Kidney epithelial cell (primary cell): ENCODE measurements around the gene RNF141. TPM values are rescaled to one million over a fixed set of nuclear protein-coding genes. Genes with fewer than 3 reads are reported as not detected.

Experiments used
- DNase-seq: peaks from one replicate; pipeline ENCODE4 v3.0.0-alpha.2; 2010; ENCODE audit warnings: low read depth
- H3K27me3 ChIP-seq: 2 replicates; pipeline ENCODE4 v1.6.0; 2011; ENCODE audit warnings: low read length; ENCODE audit not compliant: control insufficient read depth, insufficient read depth
- H3K36me3 ChIP-seq: 2 replicates; pipeline ENCODE4 v1.5.1; 2011; ENCODE audit warnings: low read length; ENCODE audit not compliant: control insufficient read depth, insufficient read depth
- H3K4me3 ChIP-seq: 2 replicates; pipeline ENCODE4 v1.5.1; 2011; ENCODE audit warnings: low read depth, mild to moderate bottlenecking, control low read depth, low read length
- total RNA-seq: library from RNA; depleted of rRNA; stranded (reverse); fragments of >200 nt; gene quantifications from 2 replicates; pipeline ENCODE4 v1.2.3, GENCODE V29; 2015
- TF ChIP-seq, protein P1 (sequence below): IDR thresholded peaks from 2 replicates; pipeline ENCODE4 v1.5.1; 2011; ENCODE audit warnings: mild to moderate bottlenecking, moderate library complexity, low read length, control low read depth, inconsistent platforms; ENCODE audit not compliant: insufficient read depth, poor library complexity, severe bottlenecking

The RNF141 gene
- total RNA-seq, 1 donor from 2014 or later: 26.0 TPM

GRCh38 chr11:10486161-10486840 is 54.7 kb downstream of the RNF141 start:
- no peak for DNase-seq
- TF ChIP-seq, protein P1, sequence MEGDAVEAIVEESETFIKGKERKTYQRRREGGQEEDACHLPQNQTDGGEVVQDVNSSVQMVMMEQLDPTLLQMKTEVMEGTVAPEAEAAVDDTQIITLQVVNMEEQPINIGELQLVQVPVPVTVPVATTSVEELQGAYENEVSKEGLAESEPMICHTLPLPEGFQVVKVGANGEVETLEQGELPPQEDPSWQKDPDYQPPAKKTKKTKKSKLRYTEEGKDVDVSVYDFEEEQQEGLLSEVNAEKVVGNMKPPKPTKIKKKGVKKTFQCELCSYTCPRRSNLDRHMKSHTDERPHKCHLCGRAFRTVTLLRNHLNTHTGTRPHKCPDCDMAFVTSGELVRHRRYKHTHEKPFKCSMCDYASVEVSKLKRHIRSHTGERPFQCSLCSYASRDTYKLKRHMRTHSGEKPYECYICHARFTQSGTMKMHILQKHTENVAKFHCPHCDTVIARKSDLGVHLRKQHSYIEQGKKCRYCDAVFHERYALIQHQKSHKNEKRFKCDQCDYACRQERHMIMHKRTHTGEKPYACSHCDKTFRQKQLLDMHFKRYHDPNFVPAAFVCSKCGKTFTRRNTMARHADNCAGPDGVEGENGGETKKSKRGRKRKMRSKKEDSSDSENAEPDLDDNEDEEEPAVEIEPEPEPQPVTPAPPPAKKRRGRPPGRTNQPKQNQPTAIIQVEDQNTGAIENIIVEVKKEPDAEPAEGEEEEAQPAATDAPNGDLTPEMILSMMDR: no peak
- Histone ChIP-seq H3K4me3 (no peak overlapping the region), H3K27me3 (no peaks in the 10 kb centered on the region), H3K36me3 (no peaks in the 10 kb centered on the region)

- DNase-seq: no peak
- H3K36me3 ChIP-seq: no peaks in the 10 kb centered on the region
- H3K4me3 ChIP-seq: no peak overlapping the region
- H3K27me3 ChIP-seq: no peaks in the 10 kb centered on the region
- TF ChIP-seq, protein P1: no peak
Measured at GRCh38 chr11:10485646-10486045, 55.3 kb downstream of the RNF141 start.

DNA sequence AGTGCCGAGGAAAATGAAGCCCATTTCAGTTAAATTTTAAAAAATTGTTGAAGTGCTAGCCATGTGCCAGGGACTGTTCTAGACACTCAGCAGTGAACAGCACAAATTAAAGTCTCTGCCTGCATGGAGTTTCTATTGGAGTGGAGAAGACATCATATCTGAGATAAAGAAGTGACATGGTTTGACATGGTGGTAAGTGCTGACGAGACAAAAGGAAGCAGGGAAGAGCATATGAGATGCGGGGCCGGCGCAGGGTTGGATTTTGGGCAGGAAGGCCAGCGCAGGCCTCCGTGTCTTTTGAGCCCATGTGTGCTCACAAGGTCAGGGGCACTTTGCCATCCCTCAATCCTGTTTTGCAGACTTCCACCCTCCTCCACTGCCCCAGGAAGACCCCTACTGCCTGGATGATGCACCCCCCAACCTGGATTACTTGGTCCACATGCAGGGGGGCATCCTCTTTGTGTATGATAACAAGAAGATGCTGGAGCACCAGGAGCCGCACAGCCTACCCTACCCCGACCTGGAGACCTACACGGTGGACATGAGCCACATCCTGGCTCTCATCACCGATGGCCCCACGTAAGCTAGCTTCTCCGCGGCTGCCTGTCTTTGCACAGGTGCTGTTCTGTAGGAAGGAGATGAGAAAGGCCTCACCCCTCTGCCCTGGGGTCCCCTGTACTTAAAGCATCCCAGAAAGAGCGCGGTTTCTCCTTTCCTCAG is 56.4 kb downstream of the RNF141 start:
- DNase-seq: no peak

DNA sequence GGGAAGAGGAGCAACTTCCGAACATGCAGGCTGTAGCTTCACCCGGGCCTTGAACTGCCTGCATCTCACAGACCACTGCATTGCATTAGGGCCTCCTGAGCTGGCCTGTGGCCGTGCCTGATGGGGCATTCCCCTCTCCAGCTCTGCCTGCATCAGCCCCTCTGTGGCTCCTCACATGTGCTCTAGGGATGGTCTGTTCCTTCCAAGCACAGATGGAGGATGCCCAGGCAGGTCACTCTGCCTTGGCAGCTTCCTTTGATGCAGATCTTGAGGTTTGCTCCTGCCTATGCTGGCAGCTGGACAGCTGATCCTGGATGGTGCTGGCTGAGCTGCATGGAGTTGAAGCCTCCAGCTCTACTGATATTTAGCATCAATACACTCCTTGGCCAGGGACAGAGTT is 57.4 kb downstream of the RNF141 start:
- H3K36me3 ChIP-seq: no peaks in the 10 kb centered on the region
- DNase-seq: no peak
- no peaks in the 10 kb centered on the region for H3K27me3 ChIP-seq
- H3K4me3 ChIP-seq: no peak overlapping the region
- TF ChIP-seq, protein P1: no peak

More for the DNA sequence above, 56.4 kb downstream of the RNF141 start:
- H3K27me3 ChIP-seq: no peaks in the 10 kb centered on the region
- TF ChIP-seq, protein P1: no peak
- no peak overlapping the region for H3K4me3 ChIP-seq
- H3K36me3 ChIP-seq: no peaks in the 10 kb centered on the region

GRCh38 chr11:10483174-10483573 is 57.8 kb downstream of the RNF141 start:
- Histone ChIP-seq H3K36me3 (no peaks in the 10 kb centered on the region), H3K4me3 (no peak overlapping the region)
- TF ChIP-seq, protein P1: no peak

More at GRCh38 chr11:10483174-10483573, 57.8 kb downstream of the RNF141 start:
- DNase-seq: no peak
- H3K27me3 ChIP-seq: no peaks in the 10 kb centered on the region
